Body of pancreas (tissue), 4 donors: ENCODE results near the gene ATG16L2.

ENCODE experiments used
- CTCF ChIP-seq, 7 experiments: fragments of 450-650 bp in 4 of 7; fragments of 200-600 bp in 3 of 7; sonication (generic) in 3 of 7; IDR thresholded peaks; one replicate each; pipeline ENCODE4 v1.5.1; 2016 to 2019; ENCODE audit warnings: antibody characterized with exemption in 7 of 7
- POLR2A ChIP-seq, 3 donors: fragments of 450-650 bp; IDR thresholded peaks; one replicate each; pipeline ENCODE4 v1.6.1; 2016; ENCODE audit warnings: antibody characterized with exemption in 3 of 3, mild to moderate bottlenecking in 2 of 3

- TF ChIP-seq CTCF (IDR thresholded peaks at IDR 0.05) (no peak), POLR2A (IDR thresholded peaks at IDR 0.05) (no peak)
Measured at GRCh38 chr11:72798361-72798760, 15.8 kb upstream of the ATG16L2 start.
